Erythroblast (primary cell): ENCODE results near the gene SCAANT1.

Experiments
- DNase-seq, 2 experiments: peaks; one replicate each; lab custom pipeline; 2025; lab: John Stamatoyannopoulos, UW
- GATA1 ChIP-seq: IDR thresholded peaks from 2 replicates; pipeline ENCODE4 v1.6.1; 2011; ENCODE audit warnings: low read depth, mild to moderate bottlenecking, control low read depth, low read length, moderate library complexity
- POLR2A ChIP-seq: IDR thresholded peaks from 2 replicates; pipeline ENCODE4 v1.6.1; 2011; ENCODE audit warnings: mild to moderate bottlenecking, low read length

SCAANT1 gene

DNA sequence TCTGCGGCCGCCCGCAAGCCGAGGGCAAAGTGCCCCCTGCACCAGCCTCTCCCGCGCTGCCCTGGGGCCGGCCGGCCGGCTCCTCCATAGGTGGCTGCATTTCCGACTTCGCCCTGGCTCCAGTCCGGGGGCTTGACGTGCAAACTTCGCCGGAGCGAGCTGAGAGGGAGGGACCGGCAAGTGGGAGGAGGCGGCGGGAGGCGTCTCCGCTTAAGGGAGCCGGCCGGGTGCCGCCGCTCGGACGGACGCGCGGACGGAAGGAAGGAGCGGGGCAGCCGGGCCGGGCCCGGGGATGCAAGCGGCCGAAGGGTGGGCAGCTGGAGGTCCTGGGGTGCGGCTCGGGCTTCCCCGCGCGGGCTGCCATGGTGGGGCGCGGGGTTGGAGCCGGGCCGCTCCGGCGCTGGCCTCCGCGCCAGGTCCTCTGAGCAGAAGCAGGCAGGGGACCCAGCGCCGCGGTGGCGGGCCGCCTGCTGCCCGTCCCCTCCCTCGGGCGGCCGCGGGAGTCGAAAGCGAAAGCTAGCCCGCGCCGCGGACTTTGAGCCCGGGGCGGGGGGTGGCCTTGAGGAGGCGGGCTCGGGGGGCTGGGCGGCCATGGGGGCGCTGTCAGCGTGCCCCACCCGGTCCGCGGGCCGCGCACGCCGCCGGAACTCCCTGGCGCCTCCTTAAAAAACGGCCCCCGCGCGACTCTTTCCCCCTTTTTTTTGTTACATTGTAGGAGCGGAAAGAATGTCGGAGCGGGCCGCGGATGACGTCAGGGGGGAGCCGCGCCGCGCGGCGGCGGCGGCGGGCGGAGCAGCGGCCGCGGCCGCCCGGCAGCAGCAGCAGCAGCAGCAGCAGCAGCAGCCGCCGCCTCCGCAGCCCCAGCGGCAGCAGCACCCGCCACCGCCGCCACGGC is at the start of gene SCAANT1:
SCAANT1 (minus strand) TSS at position 511 of the 895 bp plus-strand sequence.
- no peak for TF ChIP-seq GATA1
- TF ChIP-seq POLR2A: peak; percentile 66
- DNase-seq: peak; percentile 89 to 93

DNA sequence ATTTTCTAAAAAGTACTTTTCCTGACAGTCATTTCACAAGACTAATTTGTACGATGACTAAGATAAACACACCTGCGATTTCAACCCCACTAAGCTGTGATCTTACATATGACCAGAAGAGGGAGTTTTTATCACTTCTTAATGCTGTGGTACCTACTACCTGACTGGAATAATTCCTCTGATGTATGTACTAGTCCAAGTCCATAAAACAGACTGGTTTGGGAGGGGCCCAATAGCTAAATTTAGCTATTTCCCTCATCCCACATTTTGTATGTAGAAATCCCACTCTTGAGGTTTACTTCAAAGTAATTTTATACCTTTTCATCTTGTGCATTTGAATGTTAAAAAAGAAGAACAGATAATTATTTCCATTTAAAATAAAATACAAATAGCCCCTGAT is 49.7 kb upstream of the SCAANT1 start:
- no peak for TF ChIP-seq POLR2A
- TF ChIP-seq GATA1: no peak
- DNase-seq: peak; percentile 68 to 76

DNA sequence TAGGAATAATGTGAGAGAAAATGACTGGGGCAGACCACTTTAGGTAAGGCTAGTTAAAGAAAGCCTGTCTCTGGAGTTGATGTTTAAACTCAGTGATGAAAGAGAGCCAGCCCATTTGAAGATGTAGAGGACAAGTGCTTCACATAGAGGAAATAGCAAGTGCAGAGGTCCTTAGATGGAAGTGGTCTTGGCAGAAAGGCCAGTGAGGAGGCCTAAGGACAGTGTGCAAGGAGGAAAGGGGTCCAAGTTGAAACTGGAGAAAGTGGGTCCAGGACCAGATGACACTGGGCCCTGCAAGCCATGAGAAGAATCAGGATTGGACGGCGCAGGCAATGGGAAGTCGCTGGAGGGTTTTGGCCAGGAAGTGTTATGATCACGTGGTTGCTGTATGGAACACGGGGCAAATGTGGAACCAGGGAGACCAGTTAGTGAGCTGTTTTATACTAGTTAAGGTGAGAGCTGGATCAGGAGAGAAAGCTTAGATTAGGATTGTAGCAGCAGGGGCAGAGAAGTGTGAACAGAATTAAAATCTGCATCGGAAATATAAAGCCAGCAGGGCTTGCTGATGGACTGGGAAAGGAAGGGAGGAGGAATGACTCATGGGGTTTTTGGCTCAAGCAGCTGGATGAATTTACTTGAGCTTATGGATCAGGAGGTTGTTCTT is 48.0 kb upstream of the SCAANT1 start:
- DNase-seq: peak; percentile 48 to 63

DNA sequence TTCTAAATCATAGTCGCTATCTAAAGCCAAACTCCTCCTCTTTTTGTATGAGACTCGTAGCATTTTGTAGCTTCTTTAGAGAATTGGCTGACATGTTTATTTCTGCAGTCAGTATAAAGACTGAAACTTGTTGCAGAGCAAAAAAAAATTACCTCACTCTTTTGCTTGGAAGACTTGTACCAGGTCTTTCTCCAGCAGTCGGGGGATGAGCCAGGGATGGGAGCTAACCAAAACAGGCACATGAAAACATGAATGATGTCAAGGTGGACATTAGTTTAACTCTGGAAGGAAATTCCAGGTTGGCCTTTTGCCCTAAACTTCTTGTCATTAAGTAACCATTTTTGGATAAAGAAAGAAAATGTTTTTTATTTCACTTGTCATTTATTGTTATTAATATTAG is 47.0 kb upstream of the SCAANT1 start:
- DNase-seq: no peak
- TF ChIP-seq POLR2A (no peak), GATA1 (no peak)

More for the DNA sequence above, 48.0 kb upstream of the SCAANT1 start:
- TF ChIP-seq POLR2A (no peak), GATA1 (no peak)

DNA sequence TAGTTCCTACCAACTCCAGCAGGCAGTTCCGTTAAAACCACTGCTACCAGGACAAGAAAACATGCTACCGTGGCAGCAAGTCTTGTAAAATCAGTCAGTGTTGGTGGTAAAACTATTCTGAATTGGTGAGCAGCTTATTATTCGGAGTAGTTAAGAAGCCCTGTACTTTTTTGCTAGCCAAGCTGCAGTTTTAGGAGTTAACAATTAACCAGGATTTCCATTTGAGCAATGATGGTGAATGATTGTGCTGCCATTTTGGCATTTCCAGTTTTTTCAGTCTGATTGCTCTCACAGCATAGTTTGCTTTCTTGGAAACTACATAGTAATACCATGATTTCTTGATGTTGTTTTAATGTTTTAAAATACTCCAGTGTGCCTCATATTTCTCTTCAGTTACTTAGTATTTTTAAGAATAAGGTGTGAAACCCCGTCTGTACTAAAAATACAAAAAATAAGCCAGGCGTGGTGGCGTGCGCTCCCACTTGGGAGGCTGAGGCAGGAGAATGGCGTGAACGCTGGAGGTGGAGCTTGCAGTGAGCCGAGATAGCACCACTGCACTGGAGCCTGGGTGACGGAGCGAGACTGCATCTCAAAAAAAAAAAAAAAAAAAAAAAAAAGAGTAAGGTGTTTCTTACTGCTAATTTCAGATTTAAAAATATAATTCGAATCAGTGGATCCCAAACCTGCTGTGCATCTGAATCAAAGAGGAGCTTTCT is 43.8 kb upstream of the SCAANT1 start:
- TF ChIP-seq POLR2A (no peak), GATA1 (no peak)
- DNase-seq: no peak

DNA sequence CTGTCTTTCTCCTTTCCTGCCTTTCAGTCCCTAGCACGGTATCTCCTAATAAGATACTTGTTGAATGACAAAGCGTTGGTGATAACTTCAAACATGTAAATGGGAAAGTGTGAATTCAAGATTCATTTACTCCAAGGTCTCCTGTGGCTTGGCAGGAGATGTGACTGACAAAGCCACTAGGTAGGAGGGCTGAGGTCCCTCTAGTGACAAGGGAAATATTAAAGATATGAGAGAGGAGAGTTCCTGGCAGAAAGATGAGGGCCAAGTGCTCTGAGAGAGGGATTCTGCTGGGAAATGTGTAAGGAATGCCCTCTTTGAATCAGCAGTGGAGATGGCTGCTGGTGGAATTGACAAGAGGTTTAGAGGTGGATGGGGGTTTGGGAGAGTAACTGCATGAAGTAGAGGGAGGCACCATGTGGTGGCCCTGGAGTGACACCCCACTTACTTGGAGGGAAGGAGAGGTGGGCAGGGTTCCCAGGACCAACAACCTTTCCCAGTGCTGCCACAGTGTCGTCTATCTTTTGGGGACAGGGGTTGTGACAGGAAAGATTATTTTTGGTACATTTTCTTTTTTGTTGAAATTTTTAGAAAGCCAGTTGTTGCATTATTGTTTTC is 43.0 kb upstream of the SCAANT1 start:
- DNase-seq: no peak
- TF ChIP-seq POLR2A (no peak), GATA1 (no peak)

DNA sequence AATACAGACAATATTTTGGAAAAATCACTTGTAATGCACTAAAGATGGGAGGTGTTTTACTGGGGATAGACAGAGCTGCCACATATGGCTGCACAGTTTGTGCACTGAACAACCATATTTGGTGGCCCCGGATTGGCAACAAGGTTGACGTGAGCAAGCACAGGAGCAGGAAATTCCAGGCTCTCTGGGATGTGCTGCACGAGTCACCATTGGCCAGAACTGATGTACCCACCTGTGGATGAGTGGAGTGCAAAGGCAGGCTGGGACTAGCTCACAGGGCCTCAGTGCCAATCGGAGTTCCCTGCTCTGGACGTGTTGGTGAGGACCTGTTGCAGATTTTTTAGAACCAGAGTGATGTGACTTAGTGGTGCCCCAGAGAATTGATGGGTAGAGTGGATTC is 42.0 kb upstream of the SCAANT1 start:
- no peak for DNase-seq
- TF ChIP-seq GATA1 (no peak), POLR2A (no peak)

DNA sequence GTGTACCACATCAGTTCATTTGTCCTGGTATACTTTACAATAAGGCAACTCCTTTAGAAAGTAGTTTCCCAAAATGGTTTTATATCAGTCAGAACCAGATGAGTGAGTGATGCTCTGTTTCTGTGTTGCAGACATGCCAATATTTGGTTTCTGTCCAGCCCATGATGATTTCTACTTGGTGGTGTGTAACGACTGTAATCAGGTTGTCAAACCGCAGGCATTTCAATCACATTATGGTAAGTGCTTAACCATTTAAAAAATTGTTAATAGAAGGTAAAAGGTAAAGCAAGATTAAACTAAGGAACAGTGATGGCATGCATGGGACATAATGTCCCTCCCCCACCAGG is 40.0 kb upstream of the SCAANT1 start:
- peak; percentile 48 for DNase-seq
- TF ChIP-seq GATA1 (no peak), POLR2A (no peak)

DNA sequence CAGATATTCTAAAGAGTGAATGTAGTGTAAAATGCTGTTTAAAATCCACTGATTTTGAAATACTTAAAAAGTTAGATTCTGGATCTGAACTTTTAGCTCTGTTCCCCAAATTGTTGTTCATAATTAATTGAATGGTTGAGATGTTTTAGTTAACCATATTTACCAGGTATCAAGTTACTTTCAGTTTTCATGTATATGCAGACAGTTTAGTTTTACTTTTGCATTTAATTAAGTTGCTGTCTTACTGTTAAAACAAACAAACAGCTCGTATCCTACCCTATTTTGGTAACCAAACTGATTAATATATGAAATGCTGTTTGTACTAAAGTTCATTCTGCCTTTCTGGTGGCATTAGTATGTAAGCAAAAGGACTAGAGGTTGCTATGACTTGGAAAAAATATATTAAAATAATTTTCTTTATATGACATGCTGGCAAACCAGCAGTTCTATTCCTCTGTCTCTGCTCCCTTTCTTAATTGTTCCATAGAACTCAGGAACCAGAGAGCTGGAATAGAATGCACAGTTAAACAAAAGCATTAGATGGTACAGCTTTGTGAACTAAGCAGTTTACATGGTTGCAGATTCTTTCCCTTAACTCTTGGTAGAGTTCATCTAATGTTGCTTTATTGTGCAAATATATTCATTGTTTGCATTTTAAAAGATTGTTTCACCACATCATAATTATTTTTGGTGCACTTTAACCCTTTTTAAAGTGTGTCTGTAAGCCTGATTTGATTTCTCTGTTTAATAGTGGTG is 39.5 kb upstream of the SCAANT1 start:
- TF ChIP-seq GATA1: no peak
- TF ChIP-seq POLR2A: no peak

DNA sequence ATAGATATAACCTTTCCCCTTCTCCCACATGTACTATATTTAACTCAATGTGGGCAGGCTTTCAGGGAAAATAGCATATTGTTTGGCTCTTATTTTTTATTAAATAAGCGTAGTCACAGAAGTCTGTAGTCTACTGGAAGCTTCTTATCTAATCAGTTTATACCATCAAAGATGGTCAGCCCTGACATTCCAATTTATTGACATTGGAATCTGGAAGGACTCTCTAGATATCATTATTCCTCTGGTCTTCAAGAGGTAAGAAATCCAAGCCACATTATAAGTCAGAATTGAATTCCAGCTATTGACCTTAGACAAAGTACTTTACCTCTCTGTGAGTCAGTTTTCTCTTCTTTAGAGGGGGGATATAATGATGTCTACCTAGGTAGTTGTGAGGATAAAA is 38.5 kb upstream of the SCAANT1 start:
- TF ChIP-seq GATA1: no peak
- no peak for TF ChIP-seq POLR2A
- DNase-seq: no peak

More for the DNA sequence above, 39.5 kb upstream of the SCAANT1 start:
- no peak for DNase-seq

DNA sequence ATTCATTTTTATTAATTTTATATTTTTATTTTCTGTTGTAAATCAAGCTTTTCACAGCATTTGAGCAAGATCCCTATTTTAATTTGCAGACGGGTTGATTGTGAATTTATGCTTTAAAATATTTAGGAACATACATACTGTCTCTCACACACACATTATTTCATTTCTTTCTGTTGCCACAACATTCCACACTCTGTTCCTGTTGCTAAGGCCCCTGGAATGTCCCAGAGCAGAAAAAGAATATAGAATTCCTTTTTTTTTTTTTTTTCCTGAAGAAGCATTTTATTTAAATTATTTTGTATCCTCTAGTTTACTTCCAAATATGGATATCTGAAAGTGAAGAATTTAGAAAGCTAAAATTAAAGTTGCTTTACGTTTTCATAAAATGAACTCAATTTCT is 36.8 kb upstream of the SCAANT1 start:
- DNase-seq: no peak
- no peak for TF ChIP-seq GATA1

DNA sequence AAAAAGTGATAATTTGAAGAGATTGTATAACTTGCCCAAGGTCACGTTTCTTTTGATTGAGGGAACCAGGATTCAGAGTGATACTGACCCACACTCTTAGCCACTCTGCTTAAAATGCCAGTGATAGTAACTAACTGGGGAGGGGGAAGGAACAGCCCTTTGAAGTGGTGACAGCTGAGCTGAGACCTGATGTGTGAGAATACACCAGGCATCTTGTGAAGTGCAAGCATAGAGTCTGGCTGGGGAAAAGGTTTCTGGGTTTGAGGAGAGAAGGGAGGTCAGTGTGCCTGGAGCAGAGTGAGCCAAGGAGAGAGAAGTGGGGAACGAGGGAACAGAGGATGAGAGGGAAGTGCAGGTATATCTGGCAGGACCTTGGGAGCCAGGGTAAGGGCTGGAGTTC is 35.4 kb upstream of the SCAANT1 start:
- no peak for DNase-seq
- no peak for TF ChIP-seq GATA1
- no peak for TF ChIP-seq POLR2A

DNA sequence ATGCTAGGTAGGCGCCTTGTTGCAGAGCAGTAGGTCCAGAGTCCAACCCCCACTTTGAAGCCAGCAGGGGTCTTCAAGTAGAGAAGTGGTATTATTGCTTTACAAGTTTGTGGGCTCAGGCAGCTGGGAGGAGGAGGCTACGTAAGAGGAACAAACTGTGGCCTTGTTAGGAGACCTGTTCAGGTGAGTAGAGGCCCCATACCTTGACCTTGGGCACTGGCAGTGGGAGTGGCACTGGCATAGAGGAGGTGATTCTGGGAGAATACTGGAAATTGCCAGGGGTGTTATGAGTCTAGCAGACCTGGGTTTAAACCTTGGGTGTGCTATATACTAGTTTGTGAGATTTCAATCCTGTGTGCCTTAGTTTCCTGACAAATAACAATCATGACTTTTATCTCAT is 34.6 kb upstream of the SCAANT1 start:
- no peak for DNase-seq
- no peak for TF ChIP-seq GATA1
